Activated T-cell treated with anti-CD3 and anti-CD28 coated beads for 24 hours (primary cell): ENCODE data around the gene NFATC2.
"Not testable (repeated sequence)": the region's sequence is repeated elsewhere in the genome, so short reads cannot be mapped to it uniquely, and the experiment has no call there.

Experiments
- DNase-seq: peaks from one replicate; pipeline ENCODE4 v3.0.0-alpha.2; 2020; ENCODE audit warnings: low read depth

The NFATC2 gene

GRCh38 chr20:51470499-51470820 lies 72.1 kb downstream of the NFATC2 start:
- DNase-seq: no peak

GRCh38 chr20:51469578-51470498 lies 72.7 kb downstream of the NFATC2 start:
- no peak for DNase-seq

- no peak for DNase-seq
Observed at GRCh38 chr20:51469046-51469445, 73.5 kb downstream of the NFATC2 start.

- DNase-seq: no peak
Observed at GRCh38 chr20:51468636-51469035, 73.9 kb downstream of the NFATC2 start.

- no peak for DNase-seq
Observed at GRCh38 chr20:51467956-51468626, 74.4 kb downstream of the NFATC2 start.

- no peak for DNase-seq
Observed at GRCh38 chr20:51463998-51464397, 78.5 kb downstream of the NFATC2 start.

- DNase-seq: no peak
Observed at GRCh38 chr20:51463560-51463959, 79.0 kb downstream of the NFATC2 start.

- no peak for DNase-seq
Observed at GRCh38 chr20:51462566-51463276, 79.8 kb downstream of the NFATC2 start.

GRCh38 chr20:51461846-51462245 lies 80.7 kb downstream of the NFATC2 start:
- not testable (repeated sequence) for DNase-seq

GRCh38 chr20:51461306-51461705 lies 81.2 kb downstream of the NFATC2 start:
- DNase-seq: no peak

- DNase-seq: no peak
Observed at GRCh38 chr20:51460569-51461265, 81.8 kb downstream of the NFATC2 start.

- DNase-seq: no peak
Observed at GRCh38 chr20:51460163-51460562, 82.4 kb downstream of the NFATC2 start.

GRCh38 chr20:51458751-51459439 lies 83.6 kb downstream of the NFATC2 start:
- no peak for DNase-seq

GRCh38 chr20:51457533-51457932 lies 85.0 kb downstream of the NFATC2 start:
- DNase-seq: no peak

GRCh38 chr20:51456511-51457509 lies 85.7 kb downstream of the NFATC2 start:
- DNase-seq: no peak

GRCh38 chr20:51454250-51454865 lies 88.2 kb downstream of the NFATC2 start:
- no peak for DNase-seq

GRCh38 chr20:51452734-51453365 lies 89.7 kb downstream of the NFATC2 start:
- DNase-seq: no peak

GRCh38 chr20:51452091-51452613 lies 90.4 kb downstream of the NFATC2 start:
- no peak for DNase-seq

- DNase-seq: no peak
Observed at GRCh38 chr20:51451484-51451883, 91.0 kb downstream of the NFATC2 start.
